Keratinocyte (primary cell): Measurements from ENCODE around the gene TYROBP. TPM values are rescaled to one million over a fixed set of nuclear protein-coding genes. Genes with fewer than 3 reads are reported as not detected.

Source experiments
- DNase-seq: peaks from one replicate; pipeline ENCODE4 v3.0.0-alpha.2; 2011; ENCODE audit warnings: low read depth, missing footprints, low spot score
- FAIRE-seq: peaks from 2 replicates; lab custom pipeline; 2011; peaks lifted over from hg19 to GRCh38; lab: Jason Lieb, UNC
- H2AFZ ChIP-seq: 2 replicates; pipeline ENCODE4 v1.6.0; 2012; ENCODE audit warnings: low read length, control low read depth, inconsistent platforms; ENCODE audit not compliant: control insufficient read depth
- H3K27ac ChIP-seq: 2 replicates; pipeline ENCODE4 v1.5.1; 2011; ENCODE audit warnings: low read length; ENCODE audit not compliant: control insufficient read depth, insufficient read depth
- H3K27me3 ChIP-seq: 3 replicates; pipeline ENCODE4 v1.6.0; 2011; ENCODE audit warnings: low read length; ENCODE audit not compliant: control insufficient read depth, insufficient read depth; ENCODE audit errors: extremely low read depth
- H3K36me3 ChIP-seq, 2 experiments: 2 replicates in 1 of 2; 3 replicates in 1 of 2; pipeline ENCODE4 v1.5.1; 2011; ENCODE audit warnings: low read length in 2 of 2, mild to moderate bottlenecking in 1 of 2; ENCODE audit not compliant: control insufficient read depth in 2 of 2, insufficient read depth in 2 of 2; ENCODE audit errors: extremely low read depth in 1 of 2
- H3K4me1 ChIP-seq: 3 replicates; pipeline ENCODE4 v1.5.1; 2011; ENCODE audit warnings: low read length; ENCODE audit not compliant: control insufficient read depth, insufficient read depth; ENCODE audit errors: extremely low read depth
- H3K4me2 ChIP-seq: 3 replicates; pipeline ENCODE4 v1.6.0; 2011; ENCODE audit warnings: low read depth, low read length; ENCODE audit not compliant: control insufficient read depth, insufficient read depth; ENCODE audit errors: extremely low read depth
- H3K4me3 ChIP-seq, 3 experiments: fragments of 200-600 bp in 1 of 3; sonication (generic) in 1 of 3; 2 replicates in 2 of 3; 3 replicates in 1 of 3; pipeline ENCODE4 v1.5.1; 2011 to 2016; ENCODE audit warnings: low read length in 3 of 3, mild to moderate bottlenecking in 3 of 3, control low read depth in 2 of 3, inconsistent platforms in 1 of 3, low read depth in 1 of 3, mixed read lengths in 1 of 3, mixed run types in 1 of 3, moderate library complexity in 1 of 3; ENCODE audit not compliant: control insufficient read depth in 2 of 3, insufficient read depth in 2 of 3; ENCODE audit errors: extremely low read depth in 1 of 3
- H3K79me2 ChIP-seq: 2 replicates; pipeline ENCODE4 v1.6.0; 2012; ENCODE audit warnings: low read length; ENCODE audit not compliant: control insufficient read depth, insufficient read depth
- H3K9ac ChIP-seq: 3 replicates; pipeline ENCODE4 v1.6.0; 2011; ENCODE audit warnings: low read length; ENCODE audit not compliant: control insufficient read depth, insufficient read depth; ENCODE audit errors: extremely low read depth
- H3K9me1 ChIP-seq: 3 replicates; pipeline ENCODE4 v1.6.0; 2011; ENCODE audit warnings: low read length; ENCODE audit not compliant: control insufficient read depth, insufficient read depth; ENCODE audit errors: extremely low read depth
- H3K9me3 ChIP-seq: 2 replicates; pipeline ENCODE4 v1.5.1; 2012; ENCODE audit warnings: low read depth, low read length; ENCODE audit not compliant: control insufficient read depth
- H4K20me1 ChIP-seq: 3 replicates; pipeline ENCODE4 v1.6.0; 2011; ENCODE audit warnings: low read length; ENCODE audit not compliant: control insufficient read depth, insufficient read depth; ENCODE audit errors: extremely low read depth
- EZH2 ChIP-seq: IDR thresholded peaks from one replicate; pipeline ENCODE4 v1.6.1; 2012; ENCODE audit warnings: inconsistent platforms, mild to moderate bottlenecking, low read length, moderate library complexity
- dilution Hi-C: fragments of 300-500 bp; cut with MboI; formaldehyde crosslinking; loops from one replicate; pipeline ENCODE4 v1.7.0; 2020; ENCODE audit warnings: low sequenced_read_pairs; ENCODE audit not compliant: extremely low pct_ligation_motif_present
- polyA plus RNA-seq, 5 experiments: library from polyadenylated mRNA; depleted of rRNA in 3 of 5; stranded (reverse) in 3 of 5; stranded (forward) in 1 of 5; unstranded in 1 of 5; fragments of >200 nt; gene quantifications; 1 replicate in 1 of 5; 2 replicates in 3 of 5; 3 replicates in 1 of 5; pipeline versions ENCODE4 v1.2.1 to v1.2.3, GENCODE V29; 2011 to 2012; ENCODE audit warnings: missing spikeins in 2 of 5, low read depth in 1 of 5, low replicate concordance in 1 of 5
- TF ChIP-seq, protein P1 (sequence below), 3 experiments: IDR thresholded peaks in 1 of 3; conservative IDR thresholded peaks in 1 of 3; optimal IDR thresholded peaks in 1 of 3; 2 replicates in 2 of 3; 3 replicates in 1 of 3; pipeline versions ENCODE3 to v1.5.1; 2011; ENCODE audit warnings: low read length in 3 of 3, mild to moderate bottlenecking in 3 of 3, moderate library complexity in 2 of 3, control low read depth in 1 of 3, inconsistent platforms in 1 of 3; ENCODE audit not compliant: insufficient read depth in 2 of 3; ENCODE audit errors: extremely low read depth in 1 of 3

The TYROBP gene
- polyA plus RNA-seq, 1 donor (not counting 4 experiments of a cell fraction or from before 2014, with no cell fraction given): not detected

DNA sequence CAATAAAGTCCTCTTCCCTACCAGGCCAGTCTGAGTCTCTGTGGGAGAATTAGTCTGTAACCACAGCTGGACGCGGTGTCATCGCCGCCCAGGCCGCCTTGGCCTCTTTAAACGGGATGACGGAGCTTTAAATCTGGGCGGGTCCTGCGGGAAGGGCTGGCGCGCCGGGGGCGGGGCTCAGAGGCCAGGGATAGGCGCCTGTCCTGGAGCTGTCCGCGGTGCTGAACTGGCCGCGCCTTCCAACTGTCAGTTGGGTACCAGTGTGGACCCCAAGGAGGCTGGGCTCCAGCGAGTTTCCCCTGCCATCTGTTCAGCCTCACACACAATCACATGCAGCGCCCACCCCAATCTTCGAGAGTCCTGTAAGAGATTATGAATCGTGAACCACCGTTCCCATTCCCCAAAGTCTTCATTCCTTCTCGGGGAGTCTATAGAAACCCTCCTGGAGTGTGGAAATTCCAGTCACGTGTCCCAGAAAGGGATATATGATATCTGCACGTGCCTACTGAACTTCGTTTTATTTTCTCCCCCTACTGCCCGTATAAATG, 28.3 kb downstream of the TYROBP start:
- no peaks in the 10 kb centered on the region for H3K79me2 ChIP-seq
- H3K9me3 ChIP-seq: no peaks in the 10 kb centered on the region
- H3K27me3 ChIP-seq: peaks cover 7% of the 10 kb centered on the region
- TF ChIP-seq EZH2: no peak
- TF ChIP-seq, protein P1, sequence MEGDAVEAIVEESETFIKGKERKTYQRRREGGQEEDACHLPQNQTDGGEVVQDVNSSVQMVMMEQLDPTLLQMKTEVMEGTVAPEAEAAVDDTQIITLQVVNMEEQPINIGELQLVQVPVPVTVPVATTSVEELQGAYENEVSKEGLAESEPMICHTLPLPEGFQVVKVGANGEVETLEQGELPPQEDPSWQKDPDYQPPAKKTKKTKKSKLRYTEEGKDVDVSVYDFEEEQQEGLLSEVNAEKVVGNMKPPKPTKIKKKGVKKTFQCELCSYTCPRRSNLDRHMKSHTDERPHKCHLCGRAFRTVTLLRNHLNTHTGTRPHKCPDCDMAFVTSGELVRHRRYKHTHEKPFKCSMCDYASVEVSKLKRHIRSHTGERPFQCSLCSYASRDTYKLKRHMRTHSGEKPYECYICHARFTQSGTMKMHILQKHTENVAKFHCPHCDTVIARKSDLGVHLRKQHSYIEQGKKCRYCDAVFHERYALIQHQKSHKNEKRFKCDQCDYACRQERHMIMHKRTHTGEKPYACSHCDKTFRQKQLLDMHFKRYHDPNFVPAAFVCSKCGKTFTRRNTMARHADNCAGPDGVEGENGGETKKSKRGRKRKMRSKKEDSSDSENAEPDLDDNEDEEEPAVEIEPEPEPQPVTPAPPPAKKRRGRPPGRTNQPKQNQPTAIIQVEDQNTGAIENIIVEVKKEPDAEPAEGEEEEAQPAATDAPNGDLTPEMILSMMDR (optimal IDR thresholded peaks at IDR 0.05 in 1 of 3, IDR thresholded peaks at IDR 0.05 in 1 of 3, conservative IDR thresholded peaks at IDR 0.05 in 1 of 3; ENCODE audit: extremely low read depth in 1 of 3, insufficient read depth in 2 of 3, low read length in 3 of 3): no peak
- H4K20me1 ChIP-seq: peaks cover 2% of the 10 kb centered on the region
- H3K27ac ChIP-seq: no peak overlapping the region
- H3K36me3 ChIP-seq: no peaks in the 10 kb centered on the region
- DNase-seq: no peak
- no peak overlapping the region for H3K9ac ChIP-seq
- no peaks in the 10 kb centered on the region for H3K4me1 ChIP-seq
- H3K4me2 ChIP-seq: no peak overlapping the region
- dilution Hi-C loops: no loop called here
- H3K9me1 ChIP-seq: no peaks in the 10 kb centered on the region
- H2AFZ ChIP-seq: no peak overlapping the region
- FAIRE-seq: peak; percentile 84
- no peak overlapping the region for H3K4me3 ChIP-seq

DNA sequence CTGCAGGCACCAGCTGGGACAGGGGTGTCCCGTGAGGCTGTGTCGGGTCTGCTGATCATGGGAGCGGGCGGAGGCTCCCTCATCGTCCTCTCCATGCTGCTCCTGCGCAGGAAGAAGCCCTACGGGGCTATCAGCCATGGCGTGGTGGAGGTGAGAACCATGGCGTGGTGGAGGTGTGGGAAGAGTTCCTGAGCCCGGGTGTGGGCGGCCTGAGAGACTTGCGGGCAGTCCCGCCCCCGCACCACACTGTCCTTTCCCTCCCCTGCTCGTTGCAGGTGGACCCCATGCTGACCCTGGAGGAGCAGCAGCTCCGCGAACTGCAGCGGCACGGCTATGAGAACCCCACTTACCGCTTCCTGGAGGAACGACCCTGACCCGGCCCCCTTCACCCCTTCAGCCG, 29.0 kb downstream of the TYROBP start:
- no peaks in the 10 kb centered on the region for H3K36me3 ChIP-seq
- TF ChIP-seq, protein P1 (optimal IDR thresholded peaks at IDR 0.05 in 1 of 3, IDR thresholded peaks at IDR 0.05 in 1 of 3, conservative IDR thresholded peaks at IDR 0.05 in 1 of 3; ENCODE audit: extremely low read depth in 1 of 3, insufficient read depth in 2 of 3, low read length in 3 of 3): no peak
- no peak for TF ChIP-seq EZH2
- H4K20me1 ChIP-seq: peaks cover 2% of the 10 kb centered on the region
- peaks cover 7% of the 10 kb centered on the region for H3K27me3 ChIP-seq
- H3K79me2 ChIP-seq: no peaks in the 10 kb centered on the region
- no peak overlapping the region for H3K9ac ChIP-seq
- FAIRE-seq (no peak), DNase-seq (no peak)
- no peak overlapping the region for H3K4me3 ChIP-seq
- no peak overlapping the region for H3K4me2 ChIP-seq
- no peak overlapping the region for H3K27ac ChIP-seq
- no peaks in the 10 kb centered on the region for H3K9me1 ChIP-seq
- no peaks in the 10 kb centered on the region for H3K9me3 ChIP-seq
- H3K4me1 ChIP-seq: no peaks in the 10 kb centered on the region
- H2AFZ ChIP-seq: no peak overlapping the region
- dilution Hi-C loops: no loop called here
